PC-9 (cell line): ENCODE measurements around the gene MGAT3. TPM values are rescaled to one million over a fixed set of nuclear protein-coding genes. Genes with fewer than 3 reads are reported as not detected.

ENCODE experiments used
- BruUV-seq: library from RNA; stranded (reverse); fragments of 400-500 nt; replicated peaks from 2 replicates; lab custom pipeline; 2021; lab: Mats Ljungman, UMichigan
- CTCF ChIA-PET: fragments of 300-600 bp; sonication (Branson Sonifier 250); formaldehyde crosslinking; loops from one replicate; lab custom pipeline; 2022; ENCODE audit warnings: antibody characterized with exemption; lab: Charles Lee
- POLR2A ChIA-PET: fragments of 300-600 bp; sonication (Branson Sonifier 250); formaldehyde crosslinking; loops from one replicate; lab custom pipeline; 2022; ENCODE audit warnings: antibody characterized with exemption; ENCODE audit not compliant: unreplicated experiment; lab: Charles Lee
- DNase-seq, 2 experiments: peaks; one replicate each; pipeline versions ENCODE4 v3.0.0 to v3.0.0-alpha.2; 2015 to 2022; ENCODE audit warnings: mixed read lengths in 1 of 2
- H2AFZ ChIP-seq: fragments of 200-600 bp; sonication (generic); 2 replicates; pipeline ENCODE4 v1.8.1; 2017; ENCODE audit warnings: antibody characterized with exemption
- H3F3A ChIP-seq: fragments of 200-600 bp; sonication (generic); 2 replicates; pipeline ENCODE4 v1.8.1; 2017; ENCODE audit warnings: antibody characterized with exemption, mild to moderate bottlenecking, low read depth; ENCODE audit not compliant: insufficient read depth
- H3K27ac ChIP-seq: fragments of 200-600 bp; sonication (generic); 2 replicates; pipeline ENCODE4 v1.6.1; 2016; ENCODE audit warnings: mixed run types
- H3K27me3 ChIP-seq: fragments of 200-600 bp; sonication (generic); 2 replicates; pipeline ENCODE4 v1.6.1; 2016; ENCODE audit warnings: low read depth, mixed run types; ENCODE audit not compliant: insufficient read depth
- H3K36me3 ChIP-seq: fragments of 200-600 bp; sonication (generic); 2 replicates; pipeline ENCODE4 v1.6.1; 2016; ENCODE audit warnings: low read depth, mixed run types
- H3K4me1 ChIP-seq: fragments of 200-600 bp; sonication (generic); replicated peaks from 2 replicates; pipeline ENCODE4 v1.6.1; 2016; ENCODE audit warnings: mixed run types; ENCODE audit not compliant: insufficient read depth
- H3K4me2 ChIP-seq: fragments of 200-600 bp; sonication (generic); 2 replicates; pipeline ENCODE4 v1.6.1; 2017; ENCODE audit warnings: mixed run types
- H3K4me3 ChIP-seq: fragments of 200-600 bp; sonication (generic); 2 replicates; pipeline ENCODE4 v1.6.1; 2016; ENCODE audit warnings: mixed run types
- H3K79me2 ChIP-seq: fragments of 200-600 bp; sonication (generic); 2 replicates; pipeline ENCODE4 v1.6.1; 2017; ENCODE audit warnings: low read depth, mixed run types
- H3K9me2 ChIP-seq: fragments of 200-600 bp; sonication (generic); 2 replicates; pipeline ENCODE4 v1.8.1; 2017; ENCODE audit warnings: mild to moderate bottlenecking; ENCODE audit not compliant: insufficient read depth
- H3K9me3 ChIP-seq: fragments of 200-600 bp; sonication (generic); 2 replicates; pipeline ENCODE4 v1.8.1; 2016; ENCODE audit warnings: low read depth; ENCODE audit not compliant: insufficient read depth
- H4K20me1 ChIP-seq: fragments of 200-600 bp; sonication (generic); 2 replicates; pipeline ENCODE4 v1.8.1; 2017; ENCODE audit not compliant: insufficient read depth
- EZH2 ChIP-seq: fragments of 200-600 bp; sonication (generic); IDR thresholded peaks from 2 replicates; pipeline ENCODE4 v1.8.0; 2017; ENCODE audit warnings: antibody characterized with exemption, low read depth
- intact Hi-C: fragments of 100-400 bp; cut with micrococcal nuclease; formaldehyde crosslinking; loops from one replicate; pipeline ENCODE4 v1.10.0; 2022; ENCODE audit not compliant: unreplicated experiment
- total RNA-seq: library from RNA; stranded (reverse); gene quantifications from 2 replicates; pipeline ENCODE4 v1.2.3, GENCODE V29; 2021
- TF ChIP-seq, protein P1 (sequence below): fragments of 200-600 bp; sonication (generic); conservative IDR thresholded peaks from 2 replicates; pipeline ENCODE4 v1.6.1; 2017; ENCODE audit warnings: mixed run types, antibody characterized with exemption, mild to moderate bottlenecking, moderate library complexity

Gene MGAT3
- total RNA-seq, 1 experiment from 2014 or later: not detected

DNA sequence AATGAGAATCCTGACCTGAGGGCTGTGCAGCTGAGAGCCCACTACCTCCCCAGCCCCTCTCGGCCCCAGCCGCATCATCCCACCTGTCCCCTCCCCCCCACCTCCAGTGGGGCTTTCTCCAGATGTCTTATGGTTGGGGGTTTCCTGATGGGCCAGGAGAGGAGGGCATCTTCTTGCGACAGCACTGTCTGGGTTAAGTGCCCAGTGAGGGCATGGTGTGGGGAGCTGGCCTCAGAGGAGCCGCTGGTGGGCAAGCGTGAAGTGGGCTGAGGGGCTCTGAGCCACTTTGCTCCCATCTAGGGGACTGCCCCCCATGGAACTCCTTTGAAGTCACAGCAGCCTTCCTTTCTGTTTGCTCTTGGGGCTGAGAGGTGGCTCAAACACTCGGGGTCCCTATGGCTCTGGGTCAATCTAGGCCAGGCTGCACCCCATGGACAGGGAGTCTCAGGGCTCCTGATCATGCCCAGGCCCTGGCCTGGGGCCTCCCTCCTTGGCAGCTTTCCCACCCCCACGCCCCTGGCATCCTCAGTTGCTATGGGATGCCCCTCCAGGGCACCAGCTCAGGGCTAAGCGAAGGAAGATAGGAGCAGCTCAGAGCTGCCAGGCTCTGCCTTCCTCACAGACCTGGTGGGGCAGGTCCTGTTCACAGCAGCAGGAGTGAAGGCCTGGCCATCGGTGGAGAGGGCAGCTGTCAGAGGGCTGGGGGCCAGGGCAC is 34.3 kb downstream of the MGAT3 start:
- no TSS peak for BruUV-seq
- H3K27me3 ChIP-seq: no peaks in the 10 kb centered on the region
- no peak for DNase-seq

DNA sequence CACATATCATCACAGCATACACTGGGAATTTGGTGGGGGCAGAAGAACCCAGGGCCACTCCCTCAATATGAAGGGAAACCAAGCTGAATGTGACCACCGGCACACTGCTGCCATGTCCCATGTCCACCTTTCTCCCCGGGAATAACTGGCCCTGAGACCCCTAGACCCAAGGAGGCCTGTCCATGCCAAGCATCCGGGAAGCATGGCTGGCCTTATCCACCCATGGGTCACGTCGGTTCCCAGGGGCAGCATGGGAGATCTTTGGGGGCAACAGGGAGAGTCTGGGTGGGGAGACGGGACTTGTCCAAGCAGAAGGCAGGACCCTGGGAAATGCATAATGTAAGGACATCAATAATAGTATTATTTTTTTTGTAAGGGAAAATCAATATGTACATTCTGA is 34.9 kb downstream of the MGAT3 start:
- Histone ChIP-seq H3K4me1 (no peaks in the 10 kb centered on the region), H3F3A (peaks cover 3% of the 10 kb centered on the region; the same call in 1 of the 2 replicates), H3K9me3 (no peaks in the 10 kb centered on the region), H3K36me3 (no peaks in the 10 kb centered on the region), H3K4me3 (no peak overlapping the region), H3K27ac (no peak overlapping the region), H3K9me2 (no peaks in the 10 kb centered on the region), H3K27me3 (no peaks in the 10 kb centered on the region), H2AFZ (no peak overlapping the region), H3K79me2 (no peaks in the 10 kb centered on the region), H3K4me2 (no peak overlapping the region), H4K20me1 (no peaks in the 10 kb centered on the region)
- POLR2A ChIA-PET: interaction anchor here (0.6 kb wide), 1 partner anchor 28 kb away, joined by 4 read pairs; no protein-coding TSS in a partner anchor
- intact Hi-C loops: no loop called here
- DNase-seq: no peak
- BruUV-seq: no TSS peak
- CTCF ChIA-PET: interaction anchor here (0.6 kb wide), 1 partner anchor 28 kb away, joined by 7 read pairs; no protein-coding TSS in a partner anchor
- TF ChIP-seq, protein P1, sequence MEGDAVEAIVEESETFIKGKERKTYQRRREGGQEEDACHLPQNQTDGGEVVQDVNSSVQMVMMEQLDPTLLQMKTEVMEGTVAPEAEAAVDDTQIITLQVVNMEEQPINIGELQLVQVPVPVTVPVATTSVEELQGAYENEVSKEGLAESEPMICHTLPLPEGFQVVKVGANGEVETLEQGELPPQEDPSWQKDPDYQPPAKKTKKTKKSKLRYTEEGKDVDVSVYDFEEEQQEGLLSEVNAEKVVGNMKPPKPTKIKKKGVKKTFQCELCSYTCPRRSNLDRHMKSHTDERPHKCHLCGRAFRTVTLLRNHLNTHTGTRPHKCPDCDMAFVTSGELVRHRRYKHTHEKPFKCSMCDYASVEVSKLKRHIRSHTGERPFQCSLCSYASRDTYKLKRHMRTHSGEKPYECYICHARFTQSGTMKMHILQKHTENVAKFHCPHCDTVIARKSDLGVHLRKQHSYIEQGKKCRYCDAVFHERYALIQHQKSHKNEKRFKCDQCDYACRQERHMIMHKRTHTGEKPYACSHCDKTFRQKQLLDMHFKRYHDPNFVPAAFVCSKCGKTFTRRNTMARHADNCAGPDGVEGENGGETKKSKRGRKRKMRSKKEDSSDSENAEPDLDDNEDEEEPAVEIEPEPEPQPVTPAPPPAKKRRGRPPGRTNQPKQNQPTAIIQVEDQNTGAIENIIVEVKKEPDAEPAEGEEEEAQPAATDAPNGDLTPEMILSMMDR: no peak
- no peak for TF ChIP-seq EZH2

More for the DNA sequence above, 34.3 kb downstream of the MGAT3 start:
- H3K9me2 ChIP-seq: no peaks in the 10 kb centered on the region
- H3K36me3 ChIP-seq: no peaks in the 10 kb centered on the region
- no peaks in the 10 kb centered on the region for H3K9me3 ChIP-seq
- TF ChIP-seq, protein P1: no peak
- no peak for TF ChIP-seq EZH2
- CTCF ChIA-PET: interaction anchor here (0.5 to 0.6 kb wide), 2 partner anchors 27 kb away, joined by 5 to 7 read pairs; no protein-coding TSS in a partner anchor
- POLR2A ChIA-PET: interaction anchor here (0.6 to 1.0 kb wide), 4 partner anchors 11 to 92 kb away, joined by 4 to 12 read pairs (median 4); partner anchors contain the start of genes MIEF1 and TAB1
- H3K4me3 ChIP-seq: no peak overlapping the region
- peaks cover 3% of the 10 kb centered on the region; the same call in 1 of the 2 replicates for H3F3A ChIP-seq
- H3K27ac ChIP-seq: no peak overlapping the region
- no peaks in the 10 kb centered on the region for H4K20me1 ChIP-seq
- intact Hi-C loops: no loop called here
- H2AFZ ChIP-seq: no peak overlapping the region
- H3K4me1 ChIP-seq: no peaks in the 10 kb centered on the region
- no peaks in the 10 kb centered on the region for H3K79me2 ChIP-seq
- no peak overlapping the region for H3K4me2 ChIP-seq

DNA sequence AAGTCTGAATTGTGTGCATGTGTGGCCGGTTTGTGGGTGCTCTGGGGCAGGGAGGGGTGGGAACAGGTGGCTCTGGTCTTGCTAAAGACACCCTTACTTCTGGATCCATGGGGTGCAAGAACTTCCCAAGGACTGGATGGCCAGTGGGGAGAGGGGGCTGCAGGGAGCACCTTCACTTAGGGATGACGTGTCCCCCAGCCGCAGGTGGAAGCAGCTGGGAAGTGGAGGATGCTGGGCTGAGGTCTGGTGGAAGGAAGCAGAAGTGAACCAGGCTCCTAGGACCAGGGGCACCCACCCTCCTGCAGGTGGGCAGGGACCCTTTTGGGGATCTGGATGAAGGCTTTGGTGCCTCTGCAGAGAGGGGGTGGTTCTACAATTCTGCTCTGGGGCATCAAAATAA is 35.4 kb downstream of the MGAT3 start:
- no peak for DNase-seq
- H3F3A ChIP-seq: peaks cover 3% of the 10 kb centered on the region; the same call in 1 of the 2 replicates
- H3K4me1 ChIP-seq: no peaks in the 10 kb centered on the region
- no peak overlapping the region for H3K27ac ChIP-seq
- no peaks in the 10 kb centered on the region for H3K9me3 ChIP-seq
- H3K9me2 ChIP-seq: no peaks in the 10 kb centered on the region
- intact Hi-C loops: no loop called here
- no peak overlapping the region for H3K4me2 ChIP-seq
- no peak for TF ChIP-seq EZH2
- TF ChIP-seq, protein P1: no peak
- no peaks in the 10 kb centered on the region for H4K20me1 ChIP-seq
- H3K4me3 ChIP-seq: no peak overlapping the region
- CTCF ChIA-PET: interaction anchor here (0.6 kb wide), 1 partner anchor 888 kb away, joined by 3 read pairs; no protein-coding TSS in a partner anchor
- no peaks in the 10 kb centered on the region for H3K36me3 ChIP-seq
- no peak overlapping the region for H2AFZ ChIP-seq
- no peaks in the 10 kb centered on the region for H3K27me3 ChIP-seq
- H3K79me2 ChIP-seq: no peaks in the 10 kb centered on the region
- POLR2A ChIA-PET: interaction anchor here (0.6 kb wide), 1 partner anchor 28 kb away, joined by 4 read pairs; no protein-coding TSS in a partner anchor
- BruUV-seq: no TSS peak
